GM23248 (cell line): ENCODE results near the gene ACSS2. TPM values are rescaled to one million over a fixed set of nuclear protein-coding genes. Genes with fewer than 3 reads are reported as not detected.

Experiments
- DNase-seq: peaks from one replicate; pipeline ENCODE4 v3.0.0-alpha.2; 2015
- H2AFZ ChIP-seq: fragments of 200-600 bp; sonication (generic); 2 replicates; pipeline ENCODE4 v1.6.1; 2016; ENCODE audit warnings: antibody characterized with exemption
- H3F3A ChIP-seq: fragments of 200-600 bp; sonication (generic); 2 replicates; pipeline ENCODE4 v1.6.1; 2016; ENCODE audit warnings: mild to moderate bottlenecking, antibody characterized with exemption, mixed run types; ENCODE audit not compliant: insufficient read depth
- H3K27ac ChIP-seq: fragments of 200-600 bp; sonication (generic); 2 replicates; pipeline ENCODE4 v1.5.1; 2016; ENCODE audit warnings: mild to moderate bottlenecking
- H3K27me3 ChIP-seq: fragments of 200-600 bp; sonication (generic); replicated peaks from 2 replicates; pipeline ENCODE4 v1.6.1; 2016; ENCODE audit warnings: mild to moderate bottlenecking; ENCODE audit not compliant: insufficient read depth
- H3K36me3 ChIP-seq: fragments of 200-600 bp; sonication (generic); 2 replicates; pipeline ENCODE4 v1.6.1; 2016; ENCODE audit warnings: low read depth, mild to moderate bottlenecking
- H3K4me1 ChIP-seq: fragments of 200-600 bp; sonication (generic); 2 replicates; pipeline ENCODE4 v1.6.1; 2016; ENCODE audit warnings: mild to moderate bottlenecking; ENCODE audit not compliant: insufficient read depth
- H3K4me2 ChIP-seq: fragments of 200-600 bp; sonication (generic); one replicate; pipeline ENCODE4 v1.6.1; 2016; ENCODE audit warnings: mild to moderate bottlenecking; ENCODE audit not compliant: unreplicated experiment
- H3K4me3 ChIP-seq: fragments of 200-600 bp; sonication (generic); 2 replicates; pipeline ENCODE4 v1.5.1; 2016; ENCODE audit warnings: mild to moderate bottlenecking
- H3K79me2 ChIP-seq: fragments of 200-600 bp; sonication (generic); 2 replicates; pipeline ENCODE4 v1.6.1; 2016; ENCODE audit warnings: mild to moderate bottlenecking; ENCODE audit not compliant: insufficient read depth
- H3K9ac ChIP-seq: fragments of 200-600 bp; sonication (generic); 2 replicates; pipeline ENCODE4 v1.6.1; 2016; ENCODE audit warnings: mild to moderate bottlenecking
- H3K9me2 ChIP-seq: fragments of 200-600 bp; sonication (generic); 2 replicates; pipeline ENCODE4 v1.6.1; 2016; ENCODE audit warnings: mixed run types, mild to moderate bottlenecking, moderate library complexity; ENCODE audit not compliant: insufficient read depth
- H3K9me3 ChIP-seq: fragments of 200-600 bp; sonication (generic); one replicate; pipeline ENCODE4 v1.6.1; 2017; ENCODE audit warnings: low read depth
- H4K20me1 ChIP-seq: fragments of 200-600 bp; sonication (generic); 2 replicates; pipeline ENCODE4 v1.6.0; 2016; ENCODE audit not compliant: insufficient read depth
- EZH2 ChIP-seq: fragments of 200-600 bp; sonication (generic); IDR thresholded peaks from 2 replicates; pipeline ENCODE4 v1.6.1; 2018; ENCODE audit warnings: antibody characterized with exemption, mild to moderate bottlenecking; ENCODE audit not compliant: insufficient read depth, poor library complexity, severe bottlenecking
- EZH2phosphoT487 ChIP-seq: fragments of 200-600 bp; sonication (generic); IDR thresholded peaks from 2 replicates; pipeline ENCODE4 v1.6.1; 2018; ENCODE audit warnings: antibody characterized with exemption, moderate library complexity, mild to moderate bottlenecking, low read depth; ENCODE audit not compliant: insufficient read depth
- WGBS, 2 experiments: methylation state at CpG; one replicate each; pipeline ENCODE4 v1.1.6; 2015 to 2017; ENCODE audit warnings: low lambda C conversion rate in 2 of 2, low coverage in 1 of 2; ENCODE audit errors: missing lambda C conversion rate in 2 of 2; 5-methylcytosine and 5-hydroxymethylcytosine counted together
- in situ Hi-C: fragments of 300-500 bp; cut with MboI; formaldehyde crosslinking; loops from 2 replicates; pipeline ENCODE4 v1.15.0; 2020
- polyA plus RNA-seq: library from polyadenylated mRNA; unstranded; fragments of >200 nt; fragmentation: Nextera tagmentation; extraction: Ambion mirVana; gene quantifications from 2 replicates; pipeline ENCODE4 v1.2.1, GENCODE V29; 2016
- total RNA-seq: library from RNA; depleted of rRNA; stranded (reverse); fragments of >200 nt; shearing (Covaris generic); gene quantifications from 2 replicates; pipeline ENCODE4 v1.2.3, GENCODE V29; 2014

The ACSS2 gene
- total and polyA plus RNA-seq, 2 experiments from 2014 or later: 14.3 to 33.3 TPM

DNA sequence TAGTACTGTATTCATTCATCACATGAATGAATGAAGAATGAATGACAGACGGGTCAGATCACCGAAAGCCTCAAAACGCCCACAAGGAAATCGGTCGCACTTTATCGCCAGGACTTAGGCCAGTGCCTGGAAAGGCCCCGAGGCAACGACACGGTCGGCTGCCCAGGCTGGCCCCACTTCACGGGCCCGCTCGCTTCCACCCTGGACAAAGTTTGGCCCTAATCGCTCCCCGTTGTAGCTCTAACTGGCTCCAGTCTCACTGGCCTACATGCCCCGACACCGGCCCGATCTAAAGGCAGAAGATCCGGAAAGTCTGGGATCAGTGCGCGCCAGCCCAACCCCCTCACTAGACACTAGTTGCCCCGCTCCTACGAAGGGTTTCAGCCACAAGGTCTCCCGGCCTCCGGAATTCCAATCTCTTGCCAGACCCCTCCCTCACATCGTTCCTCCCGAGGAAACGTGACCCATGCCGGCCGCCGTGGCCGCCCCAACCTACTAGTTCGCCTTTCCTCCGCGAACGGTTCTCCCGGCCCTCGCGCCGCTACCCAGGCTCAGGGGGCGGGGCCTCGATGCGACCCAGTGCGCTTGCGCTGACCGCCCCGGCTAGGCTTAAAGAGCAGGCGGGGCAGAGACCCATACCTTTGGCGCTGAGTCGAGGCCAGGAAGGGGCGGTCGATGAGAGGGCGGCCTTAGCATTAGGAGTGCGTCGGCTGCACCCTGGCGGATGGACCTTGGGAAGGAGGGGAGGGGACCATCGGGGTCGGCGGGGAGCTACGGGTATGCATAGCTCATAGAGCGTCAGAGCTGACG lies 79.0 kb downstream of the ACSS2 start, which contains the start of the genes GSS and MYH7B:
GSS (minus strand) TSS at position 576 of the 810 bp plus-strand sequence. CDS start 3,954 bp downstream, outside the sequence.
MYH7B (plus strand) TSS at position 638 of the 810 bp plus-strand sequence. CDS start 22,138 bp downstream, outside the sequence.
- H3K4me3 ChIP-seq: peak within 1 kb of the TSS; percentile 79
- 0 out of 2 replicates have a peak, but pooled peaks cover 6% of the 10 kb centered on the region for H3K36me3 ChIP-seq
- WGBS, 2 experiments: 1% methylated on average over 54 to 62 of the region's 62 CpGs
- peaks cover 20% of the 10 kb centered on the region for H3K79me2 ChIP-seq
- peaks cover 12% of the 10 kb centered on the region; the same call in 1 of the 2 replicates for H3K4me1 ChIP-seq
- peak within 1 kb of the TSS; percentile 89 for H2AFZ ChIP-seq
- no peaks in the 10 kb centered on the region for H3K9me2 ChIP-seq
- DNase-seq: peak; percentile 97
- H4K20me1 ChIP-seq: no peaks in the 10 kb centered on the region
- H3K27ac ChIP-seq: peak within 1 kb of the TSS; percentile 75
- in situ Hi-C loops: no loop called here
- TF ChIP-seq EZH2phosphoT487: no peak
- no peak for TF ChIP-seq EZH2
- no peaks in the 10 kb centered on the region for H3K9me3 ChIP-seq
- H3K9ac ChIP-seq: peak within 1 kb of the TSS; percentile 88
- no peaks in the 10 kb centered on the region for H3K27me3 ChIP-seq
- peaks cover 5% of the 10 kb centered on the region; the same call in 1 of the 2 replicates for H3F3A ChIP-seq
- peak within 1 kb of the TSS; percentile 96 for H3K4me2 ChIP-seq

DNA sequence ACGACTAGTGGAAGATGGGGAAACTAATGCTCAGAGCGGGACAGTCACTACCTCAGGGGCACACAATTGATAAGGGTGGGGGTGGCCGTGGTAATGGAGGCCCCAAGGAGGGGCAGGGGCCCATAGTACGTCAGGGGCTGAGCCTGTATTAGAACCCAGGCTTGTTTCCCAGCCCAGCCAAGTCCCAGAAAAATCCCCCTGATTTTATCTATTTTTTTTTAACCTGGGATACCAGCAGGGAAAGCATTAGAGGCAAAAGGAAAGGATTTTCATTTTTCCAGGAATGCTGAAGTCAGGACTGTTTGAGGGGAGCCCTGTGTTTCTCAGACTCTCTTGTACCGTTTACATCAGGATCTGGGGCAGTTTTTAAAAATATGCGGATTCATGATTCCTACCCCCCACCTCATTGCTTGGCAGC lies 79.6 kb downstream of the ACSS2 start:
- in situ Hi-C loops: no loop called here
- DNase-seq: no peak
- H3F3A ChIP-seq: peaks cover 5% of the 10 kb centered on the region; the same call in 1 of the 2 replicates
- H3K27ac ChIP-seq: peak overlapping the region; percentile 75
- TF ChIP-seq EZH2phosphoT487: no peak
- TF ChIP-seq EZH2: no peak
- 10 to 11% methylated on average over 6 of the region's 6 CpGs for WGBS, 2 experiments
- H3K4me1 ChIP-seq: peaks cover 12% of the 10 kb centered on the region; the same call in 1 of the 2 replicates
- peak overlapping the region; percentile 96 for H3K4me2 ChIP-seq
- no peaks in the 10 kb centered on the region for H4K20me1 ChIP-seq
- no peaks in the 10 kb centered on the region for H3K9me2 ChIP-seq
- H3K36me3 ChIP-seq: 0 out of 2 replicates have a peak, but pooled peaks cover 4% of the 10 kb centered on the region
- peak overlapping the region; percentile 79 for H3K4me3 ChIP-seq
- no peaks in the 10 kb centered on the region for H3K27me3 ChIP-seq
- H2AFZ ChIP-seq: peak overlapping the region; percentile 89
- peaks cover 20% of the 10 kb centered on the region for H3K79me2 ChIP-seq
- H3K9ac ChIP-seq: peak overlapping the region; percentile 88
- no peaks in the 10 kb centered on the region for H3K9me3 ChIP-seq

DNA sequence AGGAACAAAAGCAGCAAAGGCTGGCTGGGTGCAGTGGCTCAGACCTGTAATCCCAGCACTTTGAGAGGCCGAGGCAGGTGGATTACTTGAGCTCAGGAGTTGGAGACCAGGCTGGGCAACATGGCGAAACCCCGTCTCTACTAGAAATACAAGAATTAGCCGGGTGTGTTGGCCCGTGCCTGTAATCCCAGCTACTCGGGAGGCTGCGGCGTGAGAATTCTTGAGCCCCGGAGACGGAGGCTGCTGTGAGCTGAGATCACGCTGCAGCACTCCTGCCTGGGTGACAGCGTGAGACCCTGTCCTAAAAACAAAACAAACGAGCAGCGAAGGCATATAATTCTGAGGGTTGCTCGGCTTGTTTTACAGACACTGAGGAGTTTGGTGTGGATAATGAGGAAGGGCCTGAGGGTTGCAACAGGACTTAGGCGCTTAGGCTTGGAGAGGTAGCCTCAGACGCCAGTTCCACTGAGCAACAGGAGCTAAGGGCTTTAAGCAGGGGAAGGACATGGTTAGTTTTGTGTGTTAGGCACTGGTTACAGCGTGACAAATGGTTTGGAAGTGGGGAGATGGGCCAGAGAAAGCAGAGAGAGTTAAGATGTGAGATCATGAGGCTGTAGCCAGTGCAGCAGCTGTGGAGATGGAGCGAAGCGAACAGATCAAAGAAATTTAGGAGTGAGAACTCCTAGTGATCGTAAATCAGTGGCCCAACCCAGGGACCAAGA lies 80.5 kb downstream of the ACSS2 start:
- WGBS, 2 experiments: 81 to 87% methylated on average over 21 of the region's 21 CpGs
- in situ Hi-C loops: no loop called here
- peaks cover 5% of the 10 kb centered on the region; the same call in 1 of the 2 replicates for H3F3A ChIP-seq
- peaks cover 12% of the 10 kb centered on the region; the same call in 1 of the 2 replicates for H3K4me1 ChIP-seq
- no peaks in the 10 kb centered on the region for H3K27me3 ChIP-seq
- no peaks in the 10 kb centered on the region for H4K20me1 ChIP-seq
- H3K9me3 ChIP-seq: no peaks in the 10 kb centered on the region
- peaks cover 20% of the 10 kb centered on the region for H3K79me2 ChIP-seq
- H2AFZ ChIP-seq: no peak overlapping the region
- no peak for TF ChIP-seq EZH2phosphoT487
- no peak for TF ChIP-seq EZH2
- H3K4me2 ChIP-seq: no peak overlapping the region
- H3K36me3 ChIP-seq: no peaks in the 10 kb centered on the region
- no peaks in the 10 kb centered on the region for H3K9me2 ChIP-seq
- no peak overlapping the region for H3K9ac ChIP-seq
- no peak overlapping the region for H3K4me3 ChIP-seq
- DNase-seq: no peak
- H3K27ac ChIP-seq: no peak overlapping the region

DNA sequence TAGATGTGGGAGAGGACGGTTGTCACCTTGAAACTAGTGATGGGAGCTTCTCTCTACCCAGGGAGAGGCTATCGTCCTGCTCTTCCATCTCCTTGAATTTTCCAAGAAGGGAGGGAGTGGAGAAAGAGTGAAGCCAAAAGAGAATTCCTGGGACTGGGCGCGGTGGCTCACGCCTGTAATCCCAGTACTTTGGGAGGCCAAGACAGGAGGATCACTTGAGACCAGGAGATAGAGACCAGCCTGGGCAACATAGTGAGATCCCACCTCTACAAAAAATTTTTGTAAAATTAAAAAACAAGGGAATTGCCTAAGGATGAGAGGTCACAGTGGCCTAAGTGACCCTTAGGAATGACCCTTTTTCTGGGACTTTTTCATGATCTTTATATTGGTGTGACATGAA lies 88.1 kb downstream of the ACSS2 start:
- H3K27me3 ChIP-seq: no peaks in the 10 kb centered on the region
- no peak overlapping the region for H3K4me3 ChIP-seq
- TF ChIP-seq EZH2: no peak
- TF ChIP-seq EZH2phosphoT487: no peak
- no peaks in the 10 kb centered on the region for H3K9me3 ChIP-seq
- 82 to 87% methylated on average over 5 of the region's 5 CpGs for WGBS, 2 experiments
- H3K79me2 ChIP-seq: no peaks in the 10 kb centered on the region
- in situ Hi-C loops: no loop called here
- H3K4me1 ChIP-seq: no peaks in the 10 kb centered on the region
- H2AFZ ChIP-seq: no peak overlapping the region
- no peak for DNase-seq
- H3K9me2 ChIP-seq: no peaks in the 10 kb centered on the region
- H3K9ac ChIP-seq: no peak overlapping the region
- no peaks in the 10 kb centered on the region for H3F3A ChIP-seq
- no peak overlapping the region for H3K4me2 ChIP-seq
- no peaks in the 10 kb centered on the region for H3K36me3 ChIP-seq
- H3K27ac ChIP-seq: no peak overlapping the region
- no peaks in the 10 kb centered on the region for H4K20me1 ChIP-seq
